ENCODE data around the gene GNA12.

- TF ChIP-seq CTCF (IDR thresholded peaks at IDR 0.05) = no peak
- TF ChIP-seq POLR2A (IDR thresholded peaks at IDR 0.05) = no peak
Measured at GRCh38 chr7:2699289-2699620, 144.9 kb downstream of the GNA12 start.

Measured in lower leg skin (tissue), 3 donors.